Neural progenitor cell (in vitro differentiated cells): ENCODE data around the gene PDE6D.

Experiments
- EZH2 ChIP-seq: fragments of 200-600 bp; sonication (generic); IDR thresholded peaks from 2 replicates; pipeline ENCODE4 v1.6.1; 2017; ENCODE audit warnings: antibody characterized with exemption, mild to moderate bottlenecking, moderate library complexity
- EZH2phosphoT487 ChIP-seq: fragments of 200-600 bp; sonication (generic); IDR thresholded peaks from 2 replicates; pipeline ENCODE4 v1.6.1; 2017; ENCODE audit warnings: antibody characterized with exemption
- TF ChIP-seq, protein P1 (sequence below): fragments of 200-600 bp; sonication (generic); IDR thresholded peaks from 2 replicates; pipeline ENCODE4 v1.5.1; 2017; ENCODE audit warnings: antibody characterized with exemption, mild to moderate bottlenecking

DNA sequence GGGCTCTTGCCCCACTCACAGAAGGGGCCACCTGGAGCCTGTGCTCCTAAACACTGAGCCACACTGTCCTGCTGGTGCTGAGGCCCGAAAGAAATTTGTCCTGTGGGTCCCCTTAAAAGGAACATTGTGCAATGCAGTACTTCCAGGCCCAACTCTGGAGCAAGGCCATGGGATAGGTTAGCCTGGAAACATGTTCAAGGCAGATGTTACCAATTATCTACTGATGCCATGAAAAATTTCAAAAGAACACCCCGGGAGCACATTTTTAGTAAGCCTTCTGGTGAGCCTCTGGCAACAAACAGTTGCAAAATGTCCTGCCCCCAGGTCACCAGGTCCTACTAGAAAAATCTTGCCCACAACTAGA is 85.1 kb downstream of the PDE6D start:
- TF ChIP-seq, protein P1, sequence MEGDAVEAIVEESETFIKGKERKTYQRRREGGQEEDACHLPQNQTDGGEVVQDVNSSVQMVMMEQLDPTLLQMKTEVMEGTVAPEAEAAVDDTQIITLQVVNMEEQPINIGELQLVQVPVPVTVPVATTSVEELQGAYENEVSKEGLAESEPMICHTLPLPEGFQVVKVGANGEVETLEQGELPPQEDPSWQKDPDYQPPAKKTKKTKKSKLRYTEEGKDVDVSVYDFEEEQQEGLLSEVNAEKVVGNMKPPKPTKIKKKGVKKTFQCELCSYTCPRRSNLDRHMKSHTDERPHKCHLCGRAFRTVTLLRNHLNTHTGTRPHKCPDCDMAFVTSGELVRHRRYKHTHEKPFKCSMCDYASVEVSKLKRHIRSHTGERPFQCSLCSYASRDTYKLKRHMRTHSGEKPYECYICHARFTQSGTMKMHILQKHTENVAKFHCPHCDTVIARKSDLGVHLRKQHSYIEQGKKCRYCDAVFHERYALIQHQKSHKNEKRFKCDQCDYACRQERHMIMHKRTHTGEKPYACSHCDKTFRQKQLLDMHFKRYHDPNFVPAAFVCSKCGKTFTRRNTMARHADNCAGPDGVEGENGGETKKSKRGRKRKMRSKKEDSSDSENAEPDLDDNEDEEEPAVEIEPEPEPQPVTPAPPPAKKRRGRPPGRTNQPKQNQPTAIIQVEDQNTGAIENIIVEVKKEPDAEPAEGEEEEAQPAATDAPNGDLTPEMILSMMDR: no peak
- TF ChIP-seq EZH2 (no peak), EZH2phosphoT487 (no peak)
